Glutamatergic neuron (in vitro differentiated cells): ENCODE measurements around the gene C10orf143. TPM values are rescaled to one million over a fixed set of nuclear protein-coding genes. Genes with fewer than 3 reads are reported as not detected.

Experiments
- DNase-seq: peaks from one replicate; pipeline ENCODE4 v3.0.0; 2022
- H3K27ac Mint-ChIP-seq: one replicate; pipeline ENCODE4 v1.8.0; 2020; ENCODE audit warnings: mild to moderate bottlenecking, mixed read lengths, inconsistent platforms; ENCODE audit not compliant: unreplicated experiment
- H3K27me3 Mint-ChIP-seq: one replicate; pipeline ENCODE4 v1.8.0; 2020; ENCODE audit warnings: mild to moderate bottlenecking, moderate library complexity, mixed read lengths, inconsistent platforms; ENCODE audit not compliant: unreplicated experiment
- H3K36me3 Mint-ChIP-seq: one replicate; pipeline ENCODE4 v1.8.0; 2020; ENCODE audit warnings: mild to moderate bottlenecking, mixed read lengths, inconsistent platforms; ENCODE audit not compliant: unreplicated experiment
- H3K4me1 Mint-ChIP-seq: one replicate; pipeline ENCODE4 v1.8.0; 2020; ENCODE audit warnings: mild to moderate bottlenecking, low read depth, mixed read lengths, inconsistent platforms; ENCODE audit not compliant: unreplicated experiment
- H3K4me3 Mint-ChIP-seq: one replicate; pipeline ENCODE4 v1.8.0; 2020; ENCODE audit warnings: mild to moderate bottlenecking, mixed read lengths, inconsistent platforms; ENCODE audit not compliant: unreplicated experiment
- H3K9me3 Mint-ChIP-seq: one replicate; pipeline ENCODE4 v1.8.0; 2020; ENCODE audit warnings: mild to moderate bottlenecking, moderate library complexity, mixed read lengths, inconsistent platforms; ENCODE audit not compliant: unreplicated experiment
- CTCF ChIP-seq: fragments of 200-600 bp; sonication (generic); IDR thresholded peaks from one replicate; pipeline ENCODE4 v1.5.0; 2021; ENCODE audit not compliant: partially characterized antibody, unreplicated experiment
- total RNA-seq: library from RNA; stranded (reverse); fragmentation: NEBNext Ultra II Directional; extraction: Animal tissue kit (Norgen Biotek cat#: 25700); gene quantifications from one replicate; pipeline ENCODE4 v1.2.1, GENCODE V29; 2021; ENCODE audit not compliant: unreplicated experiment

Gene C10orf143
- total RNA-seq, 1 donor from 2014 or later, result 0.96 TPM

GRCh38 chr10:130137090-130137448, 26.4 kb upstream of the C10orf143 start:
- H3K9me3 Mint-ChIP-seq, result peaks cover 4% of the 10 kb centered on the region
- peak overlapping the region; percentile 12 for H3K27ac Mint-ChIP-seq
- H3K36me3 Mint-ChIP-seq, result no peaks in the 10 kb centered on the region
- DNase-seq, result no peak
- H3K4me1 Mint-ChIP-seq, result peaks cover 6% of the 10 kb centered on the region
- H3K27me3 Mint-ChIP-seq, result peaks cover 6% of the 10 kb centered on the region
- TF ChIP-seq CTCF, result no peak
- H3K4me3 Mint-ChIP-seq, result peak overlapping the region; percentile 92

GRCh38 chr10:130136226-130137089, 25.8 kb upstream of the C10orf143 start, which contains the start of gene GLRX3:
Gene GLRX3 (plus strand): TSS chr10:130136391. CDS start chr10:130136421, 30 bp downstream.
- peaks cover 9% of the 10 kb centered on the region for H3K27me3 Mint-ChIP-seq
- no peak for TF ChIP-seq CTCF
- peak; percentile 97 for DNase-seq
- H3K27ac Mint-ChIP-seq, result peak within 1 kb of the TSS; percentile 12
- no peaks in the 10 kb centered on the region for H3K36me3 Mint-ChIP-seq
- peaks cover 4% of the 10 kb centered on the region for H3K9me3 Mint-ChIP-seq
- H3K4me3 Mint-ChIP-seq, result peak within 1 kb of the TSS; percentile 92
- H3K4me1 Mint-ChIP-seq, result peaks cover 6% of the 10 kb centered on the region

- Mint-ChIP-seq H3K27me3 (peaks cover 9% of the 10 kb centered on the region), H3K27ac (no peak overlapping the region), H3K4me3 (peak overlapping the region; percentile 74), H3K36me3 (no peaks in the 10 kb centered on the region), H3K4me1 (peaks cover 6% of the 10 kb centered on the region), H3K9me3 (peaks cover 4% of the 10 kb centered on the region)
- no peak for TF ChIP-seq CTCF
- no peak for DNase-seq
Observed at GRCh38 chr10:130135676-130136225, 25.1 kb upstream of the C10orf143 start.

- Mint-ChIP-seq H3K36me3 (no peaks in the 10 kb centered on the region), H3K4me3 (no peak overlapping the region), H3K27ac (no peak overlapping the region), H3K4me1 (peaks cover 3% of the 10 kb centered on the region), H3K9me3 (no peaks in the 10 kb centered on the region), H3K27me3 (peaks cover 3% of the 10 kb centered on the region)
- TF ChIP-seq CTCF, result no peak
- no peak for DNase-seq
Observed at GRCh38 chr10:130128922-130129321, 18.3 kb upstream of the C10orf143 start.
